Ovary (tissue), 3 donors: Measurements from ENCODE around the gene RNF5.

ENCODE experiments used
- CTCF ChIP-seq, 3 donors: fragments of 450-650 bp in 2 of 3; fragments of 200-600 bp in 1 of 3; IDR thresholded peaks; one replicate each; pipeline versions ENCODE4 v1.5.1 to v1.8.0; 2016 to 2022; ENCODE audit warnings: antibody characterized with exemption in 3 of 3, mild to moderate bottlenecking in 1 of 3
- EP300 ChIP-seq: sonication (generic); formaldehyde crosslinking; IDR thresholded peaks from one replicate; pipeline ENCODE4 v1.6.1; 2017; ENCODE audit warnings: antibody characterized with exemption
- donor health status: DM: no; HTN: no; CAD: no.

GRCh38 chr6:32190911-32191677, 12.9 kb downstream of the RNF5 start:
- no peak for TF ChIP-seq CTCF (IDR thresholded peaks at IDR 0.05)
- no peak for TF ChIP-seq EP300
